Thyroid gland (tissue), 4 donors: ENCODE measurements around the gene KLF2. TPM values are rescaled to one million over a fixed set of nuclear protein-coding genes. Genes with fewer than 3 reads are reported as not detected.

Source experiments
- DNase-seq, 2 donors: peaks; one replicate each; pipeline ENCODE4 v3.0.0-alpha.2; 2019
- H3K27ac ChIP-seq, 3 donors: fragments of 200-600 bp; sonication (generic); 1 replicate in 2 of 3; 2 replicates in 1 of 3; pipeline ENCODE4 v1.5.1; 2016 to 2019; ENCODE audit warnings: mild to moderate bottlenecking in 1 of 3, moderate library complexity in 1 of 3
- H3K27me3 ChIP-seq: fragments of 200-600 bp; sonication (generic); one replicate; pipeline ENCODE4 v1.5.1; 2019
- H3K36me3 ChIP-seq, 2 donors: fragments of 200-600 bp; sonication (generic); one replicate each; pipeline ENCODE4 v1.5.1; 2016 to 2019
- H3K4me1 ChIP-seq, 2 donors: fragments of 200-600 bp; sonication (generic); one replicate each; pipeline ENCODE4 v1.5.1; 2017 to 2019
- H3K4me3 ChIP-seq, 3 donors: fragments of 200-600 bp; sonication (generic); replicated peaks in 1 of 3; 1 replicate in 2 of 3; 2 replicates in 1 of 3; pipeline ENCODE4 v1.5.1; 2016; ENCODE audit warnings: mild to moderate bottlenecking in 1 of 3
- H3K9me3 ChIP-seq: fragments of 200-600 bp; sonication (generic); one replicate; pipeline ENCODE4 v1.5.1; 2017
- CTCF ChIP-seq, 6 experiments: fragments of 200-600 bp in 3 of 6; fragments of 450-650 bp in 3 of 6; sonication (generic) in 3 of 6; IDR thresholded peaks; one replicate each; pipeline ENCODE4 v1.5.1; 2016 to 2019; ENCODE audit warnings: antibody characterized with exemption in 6 of 6, mild to moderate bottlenecking in 2 of 6, inconsistent platforms in 1 of 6, moderate library complexity in 1 of 6
- POLR2A ChIP-seq, 2 donors: fragments of 450-650 bp; IDR thresholded peaks; one replicate each; pipeline ENCODE4 v1.6.1; 2017; ENCODE audit warnings: antibody characterized with exemption in 2 of 2, mild to moderate bottlenecking in 2 of 2, moderate library complexity in 1 of 2
- WGBS, 2 donors: methylation state at CpG; one replicate each; pipeline ENCODE4 v1.1.5; 2017; 5-methylcytosine and 5-hydroxymethylcytosine counted together
- intact Hi-C: fragments of 100-400 bp; cut with DNase I; formaldehyde crosslinking; loops from one replicate; pipeline ENCODE4 v1.15.1; 2023
- total RNA-seq, 4 donors: library from RNA; depleted of rRNA; stranded (reverse); fragments of >200 nt; gene quantifications; one replicate each; pipeline ENCODE4 v1.2.3, GENCODE V29; 2016

Gene KLF2
- 10 to 100 TPM in 3 of 4 donors, 1 to 10 TPM in 1; 9.1 to 15.9 (median 14.0) TPM for total RNA-seq

GRCh38 chr19:16324384-16325160, at the start of gene KLF2:
KLF2 (plus strand) TSS chr19:16324826; CDS start chr19:16324924, 98 bp downstream.
- Histone ChIP-seq H3K27ac (peak within 1 kb of the TSS; percentile 78 to 96 (median 93)), H3K9me3 (no peaks in the 10 kb centered on the region), H3K4me3 (peak within 1 kb of the TSS; percentile 14 to 89 (median 88)), H3K36me3 (peaks cover 19 to 26% of the 10 kb centered on the region in 2 donors), H3K4me1 (peaks cover 0 to 50% of the 10 kb centered on the region in 2 donors), H3K27me3 (no peaks in the 10 kb centered on the region)
- WGBS, 2 donors, result 0% methylated on average over 13 to 19 of the region's 105 CpGs
- intact Hi-C loops, result loop anchor here (5.0 kb wide), 1 partner anchor 58 kb away; no protein-coding TSS in a partner anchor
- DNase-seq, result peak; percentile 81 to 85
- TF ChIP-seq POLR2A (IDR thresholded peaks at IDR 0.05) (peak; percentile 91 to 94), CTCF (IDR thresholded peaks at IDR 0.05) (no peak)

DNA sequence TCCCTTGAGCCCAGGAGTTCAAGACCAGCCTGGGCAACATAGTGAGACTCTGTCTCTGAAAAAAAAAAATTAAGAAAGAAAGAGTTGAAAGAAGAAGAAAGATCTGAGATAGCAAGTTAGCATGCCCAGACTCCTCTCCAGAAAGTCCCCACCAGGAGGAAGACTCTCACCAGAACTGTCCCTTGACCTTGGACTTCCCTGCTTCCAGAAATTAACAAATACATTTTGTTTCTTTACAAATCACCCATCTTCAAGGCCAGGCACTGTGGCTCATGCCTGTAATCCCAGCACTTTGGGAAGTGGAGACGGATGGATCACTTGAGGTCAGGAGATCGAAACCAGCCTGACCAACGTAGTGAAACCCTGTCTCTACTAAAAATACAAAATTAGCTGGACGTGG, 44.3 kb upstream of the KLF2 start:
- Histone ChIP-seq H3K4me3 (no peak overlapping the region), H3K36me3 (no peaks in the 10 kb centered on the region), H3K27ac (no peak overlapping the region), H3K27me3 (no peaks in the 10 kb centered on the region), H3K9me3 (no peaks in the 10 kb centered on the region), H3K4me1 (peaks cover 10 to 37% of the 10 kb centered on the region in 2 donors)
- no peak for DNase-seq
- WGBS, 2 donors, result 84 to 96% methylated on average over 4 of the region's 4 CpGs
- TF ChIP-seq CTCF (IDR thresholded peaks at IDR 0.05) (no peak), POLR2A (IDR thresholded peaks at IDR 0.05) (no peak)
- intact Hi-C loops, result no loop called here

GRCh38 chr19:16281743-16282142, 42.9 kb upstream of the KLF2 start:
- TF ChIP-seq CTCF (IDR thresholded peaks at IDR 0.05) (no peak), POLR2A (IDR thresholded peaks at IDR 0.05) (no peak)
- no peaks in the 10 kb centered on the region for H3K36me3 ChIP-seq
- H3K27me3 ChIP-seq, result no peaks in the 10 kb centered on the region
- no peak for DNase-seq
- intact Hi-C loops, result no loop called here
- no peak overlapping the region for H3K27ac ChIP-seq
- H3K4me1 ChIP-seq, result peaks cover 19 to 51% of the 10 kb centered on the region in 2 donors
- no peak overlapping the region for H3K4me3 ChIP-seq
- 92 to 93% methylated on average over 5 of the region's 5 CpGs for WGBS, 2 donors
- no peaks in the 10 kb centered on the region for H3K9me3 ChIP-seq

DNA sequence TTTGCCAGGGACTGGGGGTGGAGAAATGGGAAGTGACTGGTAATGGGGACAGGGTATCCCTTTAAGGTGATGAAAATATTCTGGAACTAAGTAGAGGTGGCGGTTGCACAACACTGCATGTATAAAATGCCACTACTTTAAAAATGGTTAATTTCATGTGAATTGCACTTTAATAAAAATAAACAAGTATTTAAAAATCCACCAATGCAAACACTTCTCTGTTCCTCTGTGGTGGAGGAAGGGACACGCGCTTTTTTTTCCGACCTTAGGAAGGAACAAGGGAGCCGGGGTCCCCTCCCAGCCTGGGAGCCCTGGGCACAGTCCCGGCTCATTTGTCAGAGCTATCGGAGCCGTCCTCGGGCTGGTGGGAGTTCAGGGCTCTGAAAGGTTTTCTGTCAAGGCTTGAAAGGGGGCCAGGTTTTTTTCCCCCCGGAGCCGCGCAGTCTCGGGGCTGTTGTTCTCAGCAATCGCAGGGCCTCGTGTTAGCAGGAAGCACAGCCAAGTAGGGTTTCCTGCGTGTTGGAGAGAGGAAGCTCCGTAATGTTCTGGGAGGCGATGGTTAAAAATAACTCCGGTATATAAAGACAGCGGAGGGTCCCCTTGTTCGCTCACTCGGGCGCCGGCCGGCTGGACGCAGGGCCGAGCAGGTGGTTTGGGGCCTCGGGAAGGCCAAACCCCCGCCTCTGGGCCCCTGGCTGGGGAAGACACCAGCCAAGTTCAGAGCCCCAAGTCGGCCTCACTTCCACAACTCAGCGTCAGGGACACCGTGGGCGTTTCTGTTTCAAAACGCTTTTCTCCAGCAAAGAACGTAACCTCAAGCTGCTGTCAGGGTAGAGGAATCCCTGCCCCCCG, 41.2 kb upstream of the KLF2 start:
- H3K9me3 ChIP-seq, result no peaks in the 10 kb centered on the region
- peak; percentile 39 to 43 for DNase-seq
- TF ChIP-seq POLR2A (IDR thresholded peaks at IDR 0.05) (peak; percentile 19 to 28), CTCF (IDR thresholded peaks at IDR 0.05) (no peak)
- H3K36me3 ChIP-seq, result no peaks in the 10 kb centered on the region
- peak overlapping the region; percentile 72 to 88 (median 78) for H3K27ac ChIP-seq
- 21 to 47% methylated on average over 12 to 31 of the region's 36 CpGs for WGBS, 2 donors
- H3K4me1 ChIP-seq, result peaks cover 19 to 42% of the 10 kb centered on the region in 2 donors
- H3K4me3 ChIP-seq, result no peak overlapping the region
- intact Hi-C loops, result no loop called here
- H3K27me3 ChIP-seq, result no peaks in the 10 kb centered on the region
